ENCODE measurements around the gene SLC22A8. TPM values are rescaled to one million over a fixed set of nuclear protein-coding genes. Genes with fewer than 3 reads are reported as not detected.
"Not testable (repeated sequence)": the region's sequence is repeated elsewhere in the genome, so short reads cannot be mapped to it uniquely, and the experiment has no call there.

The SLC22A8 gene
- total RNA-seq, 1 donor from 2014 or later: not detected

GRCh38 chr11:62953811-62954210 is 61.8 kb downstream of the SLC22A8 start:
- DNase-seq (ENCODE audit: low spot score): peak; percentile 47
- intact Hi-C loops (cut with DNase I): no loop called here

GRCh38 chr11:62948765-62949320 is 66.8 kb downstream of the SLC22A8 start:
- intact Hi-C loops (cut with DNase I): no loop called here
- no peak for DNase-seq (ENCODE audit: low spot score)

GRCh38 chr11:62945538-62945937 is 70.1 kb downstream of the SLC22A8 start:
- peak; percentile 10 for DNase-seq (ENCODE audit: low spot score)
- intact Hi-C loops (cut with DNase I): not testable (repeated sequence)

Other genes with a start within 250 kb of the SLC22A8 start
- 9.7 TPM for gene TAF6L, start 244.4 kb downstream of the SLC22A8 start, total RNA-seq
- 12.0 TPM for gene TMEM179B, start 228.4 kb downstream of the SLC22A8 start, total RNA-seq
- gene TMEM223, start 223.8 kb downstream of the SLC22A8 start, total RNA-seq: 17.7 TPM
- gene NXF1, start 210.4 kb downstream of the SLC22A8 start, total RNA-seq: 36.7 TPM
- 19.7 TPM for gene STX5, start 183.8 kb downstream of the SLC22A8 start, total RNA-seq
- gene TEX54, start 183.0 kb downstream of the SLC22A8 start, total RNA-seq: not detected
- gene WDR74, start 176.3 kb downstream of the SLC22A8 start, total RNA-seq: 22.8 TPM
- 38.6 TPM for gene SLC3A2, start 134.9 kb downstream of the SLC22A8 start, total RNA-seq
- gene CHRM1, start 94.5 kb downstream of the SLC22A8 start, total RNA-seq: not detected
- not detected for gene SLC22A6, start 30.9 kb downstream of the SLC22A8 start, total RNA-seq
- gene SLC22A24, start 128.4 kb upstream of the SLC22A8 start, total RNA-seq: not detected
- not detected for gene SLC22A25, start 227.8 kb upstream of the SLC22A8 start, total RNA-seq